Brain pericyte (primary cell): Measurements from ENCODE around the gene FANK1.

Experiments used
- DNase-seq: peaks from one replicate; pipeline ENCODE4 v3.0.0-alpha.2; 2012; ENCODE audit warnings: low read depth, low spot score

Gene FANK1

GRCh38 chr10:125985557-125986240, 89.3 kb downstream of the FANK1 start:
- no peak for DNase-seq

GRCh38 chr10:125989791-125990190, 93.4 kb downstream of the FANK1 start:
- no peak for DNase-seq

- no peak for DNase-seq
These were observed 94.6 kb downstream of the FANK1 start for GRCh38 chr10:125990974-125991373.

GRCh38 chr10:125991392-125991791, 95.0 kb downstream of the FANK1 start:
- no peak for DNase-seq

GRCh38 chr10:125992254-125992653, 95.9 kb downstream of the FANK1 start:
- DNase-seq: no peak

- no peak for DNase-seq
These were observed 98.2 kb downstream of the FANK1 start for GRCh38 chr10:125994601-125995000.

- DNase-seq: no peak
These were observed 99.5 kb downstream of the FANK1 start for GRCh38 chr10:125995726-125996304.

- DNase-seq: no peak
These were observed 101.2 kb downstream of the FANK1 start for GRCh38 chr10:125997586-125997985.

GRCh38 chr10:125999694-126000093, 103.3 kb downstream of the FANK1 start:
- no peak for DNase-seq

- DNase-seq: no peak
These were observed 105.2 kb downstream of the FANK1 start for GRCh38 chr10:126001576-126001975.

- no peak for DNase-seq
These were observed 108.4 kb downstream of the FANK1 start for GRCh38 chr10:126004752-126005151.

- DNase-seq: no peak
These were observed 109.9 kb downstream of the FANK1 start for GRCh38 chr10:126006264-126006663.

- DNase-seq: no peak
These were observed 110.5 kb downstream of the FANK1 start for GRCh38 chr10:126006906-126007305.

GRCh38 chr10:126009650-126010049, 113.3 kb downstream of the FANK1 start:
- peak; percentile 75 for DNase-seq

- no peak for DNase-seq
These were observed 115.6 kb downstream of the FANK1 start for GRCh38 chr10:126011995-126012394.

- DNase-seq: no peak
These were observed 116.1 kb downstream of the FANK1 start for GRCh38 chr10:126012485-126012884.

GRCh38 chr10:126013489-126014281, 117.3 kb downstream of the FANK1 start:
- no peak for DNase-seq

GRCh38 chr10:126014309-126014708, 117.9 kb downstream of the FANK1 start:
- DNase-seq: peak; percentile 69

GRCh38 chr10:126015413-126015812, 119.0 kb downstream of the FANK1 start:
- no peak for DNase-seq

- DNase-seq: no peak
These were observed 119.9 kb downstream of the FANK1 start for GRCh38 chr10:126016156-126016805.

- DNase-seq: no peak
These were observed 120.5 kb downstream of the FANK1 start for GRCh38 chr10:126016882-126017281.

GRCh38 chr10:126017961-126018560, 121.7 kb downstream of the FANK1 start:
- no peak for DNase-seq
